OCI-LY1 (cell line): ENCODE measurements around the gene ALCAM.

Experiments
- H2AFZ ChIP-seq: fragments of 200-600 bp; sonication (generic), shearing (Covaris generic); 2 replicates; pipeline ENCODE4 v1.6.0; 2014; ENCODE audit warnings: antibody characterized with exemption, mild to moderate bottlenecking, low read length
- H3F3A ChIP-seq: fragments of 200-600 bp; sonication (generic), shearing (Covaris generic); 2 replicates; pipeline ENCODE4 v1.6.0; 2014; ENCODE audit warnings: mild to moderate bottlenecking, antibody characterized with exemption, low read length, moderate library complexity; ENCODE audit not compliant: insufficient read depth
- H3K27ac ChIP-seq: fragments of 200-600 bp; sonication (generic); 2 replicates; pipeline ENCODE4 v1.5.1; 2014; ENCODE audit warnings: low read length, mixed run types, mild to moderate bottlenecking, low read depth; ENCODE audit not compliant: poor library complexity, severe bottlenecking
- H3K27me3 ChIP-seq: fragments of 200-600 bp; sonication (generic); 2 replicates; pipeline ENCODE4 v1.6.0; 2014; ENCODE audit warnings: antibody characterized with exemption, mild to moderate bottlenecking, low read length, moderate library complexity; ENCODE audit not compliant: insufficient read depth
- H3K36me3 ChIP-seq: fragments of 200-600 bp; sonication (generic); 2 replicates; pipeline ENCODE4 v1.6.1; 2014; ENCODE audit warnings: mild to moderate bottlenecking, antibody characterized with exemption, low read length, moderate library complexity, mixed read lengths; ENCODE audit not compliant: insufficient read depth
- H3K4me1 ChIP-seq: fragments of 200-600 bp; sonication (generic); 2 replicates; pipeline ENCODE4 v1.5.1; 2014; ENCODE audit warnings: mild to moderate bottlenecking, low read length, moderate library complexity; ENCODE audit not compliant: insufficient read depth, severe bottlenecking
- H3K4me2 ChIP-seq: fragments of 200-600 bp; sonication (generic), shearing (Covaris generic); 2 replicates; pipeline ENCODE4 v1.6.1; 2014; ENCODE audit warnings: low read length
- H3K4me3 ChIP-seq: fragments of 200-600 bp; sonication (generic); 2 replicates; pipeline ENCODE4 v1.5.1; 2014; ENCODE audit warnings: low read length, low read depth, mild to moderate bottlenecking, mixed read lengths; ENCODE audit not compliant: poor library complexity, severe bottlenecking
- H3K79me2 ChIP-seq: fragments of 200-600 bp; shearing (Covaris generic); 2 replicates; pipeline ENCODE4 v1.6.1; 2016; ENCODE audit warnings: mixed run types, low read length, mixed read lengths; ENCODE audit not compliant: insufficient read depth
- H3K9ac ChIP-seq: fragments of 200-600 bp; sonication (generic), shearing (Covaris generic); 2 replicates; pipeline ENCODE4 v1.6.1; 2014; ENCODE audit warnings: mild to moderate bottlenecking, low read length, mixed read lengths
- H3K9me2 ChIP-seq: fragments of 200-600 bp; sonication (generic), shearing (Covaris generic); 2 replicates; pipeline ENCODE4 v1.6.1; 2014; ENCODE audit warnings: low read depth, mild to moderate bottlenecking, low read length, mixed read lengths
- H3K9me3 ChIP-seq: fragments of 200-600 bp; shearing (Covaris generic); 2 replicates; pipeline ENCODE4 v1.6.1; 2014; ENCODE audit warnings: low read length, mixed read lengths
- H4K20me1 ChIP-seq: fragments of 200-600 bp; sonication (generic), shearing (Covaris generic); 2 replicates; pipeline ENCODE4 v1.6.0; 2016; ENCODE audit warnings: mild to moderate bottlenecking, low read length; ENCODE audit not compliant: insufficient read depth
- EZH2 ChIP-seq: fragments of 200-600 bp; sonication (generic), shearing (Covaris generic); IDR thresholded peaks from 2 replicates; pipeline ENCODE4 v1.8.0; 2017; ENCODE audit warnings: borderline replicate concordance, mixed run types, mild to moderate bottlenecking, antibody characterized with exemption, low read length, moderate library complexity, mixed read lengths
- TF ChIP-seq, protein P1 (sequence below): fragments of 200-600 bp; sonication (generic), shearing (Covaris generic); IDR thresholded peaks from 2 replicates; pipeline ENCODE4 v1.5.1; 2017; ENCODE audit warnings: mild to moderate bottlenecking, antibody characterized with exemption, low read length, moderate library complexity, mixed read lengths

ALCAM gene

GRCh38 chr3:105409364-105409763, 42.7 kb downstream of the ALCAM start:
- no peak overlapping the region for H2AFZ ChIP-seq
- no peak overlapping the region for H3K27ac ChIP-seq
- H3F3A ChIP-seq: no peaks in the 10 kb centered on the region
- TF ChIP-seq EZH2: no peak
- TF ChIP-seq, protein P1, sequence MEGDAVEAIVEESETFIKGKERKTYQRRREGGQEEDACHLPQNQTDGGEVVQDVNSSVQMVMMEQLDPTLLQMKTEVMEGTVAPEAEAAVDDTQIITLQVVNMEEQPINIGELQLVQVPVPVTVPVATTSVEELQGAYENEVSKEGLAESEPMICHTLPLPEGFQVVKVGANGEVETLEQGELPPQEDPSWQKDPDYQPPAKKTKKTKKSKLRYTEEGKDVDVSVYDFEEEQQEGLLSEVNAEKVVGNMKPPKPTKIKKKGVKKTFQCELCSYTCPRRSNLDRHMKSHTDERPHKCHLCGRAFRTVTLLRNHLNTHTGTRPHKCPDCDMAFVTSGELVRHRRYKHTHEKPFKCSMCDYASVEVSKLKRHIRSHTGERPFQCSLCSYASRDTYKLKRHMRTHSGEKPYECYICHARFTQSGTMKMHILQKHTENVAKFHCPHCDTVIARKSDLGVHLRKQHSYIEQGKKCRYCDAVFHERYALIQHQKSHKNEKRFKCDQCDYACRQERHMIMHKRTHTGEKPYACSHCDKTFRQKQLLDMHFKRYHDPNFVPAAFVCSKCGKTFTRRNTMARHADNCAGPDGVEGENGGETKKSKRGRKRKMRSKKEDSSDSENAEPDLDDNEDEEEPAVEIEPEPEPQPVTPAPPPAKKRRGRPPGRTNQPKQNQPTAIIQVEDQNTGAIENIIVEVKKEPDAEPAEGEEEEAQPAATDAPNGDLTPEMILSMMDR: no peak
- no peaks in the 10 kb centered on the region for H3K79me2 ChIP-seq
- H3K9me3 ChIP-seq: no peaks in the 10 kb centered on the region
- no peaks in the 10 kb centered on the region for H3K36me3 ChIP-seq
- no peaks in the 10 kb centered on the region for H4K20me1 ChIP-seq
- no peak overlapping the region for H3K9ac ChIP-seq
- no peaks in the 10 kb centered on the region for H3K27me3 ChIP-seq
- no peaks in the 10 kb centered on the region for H3K4me1 ChIP-seq
- H3K4me2 ChIP-seq: no peak overlapping the region
- H3K9me2 ChIP-seq: no peaks in the 10 kb centered on the region
- no peak overlapping the region for H3K4me3 ChIP-seq

DNA sequence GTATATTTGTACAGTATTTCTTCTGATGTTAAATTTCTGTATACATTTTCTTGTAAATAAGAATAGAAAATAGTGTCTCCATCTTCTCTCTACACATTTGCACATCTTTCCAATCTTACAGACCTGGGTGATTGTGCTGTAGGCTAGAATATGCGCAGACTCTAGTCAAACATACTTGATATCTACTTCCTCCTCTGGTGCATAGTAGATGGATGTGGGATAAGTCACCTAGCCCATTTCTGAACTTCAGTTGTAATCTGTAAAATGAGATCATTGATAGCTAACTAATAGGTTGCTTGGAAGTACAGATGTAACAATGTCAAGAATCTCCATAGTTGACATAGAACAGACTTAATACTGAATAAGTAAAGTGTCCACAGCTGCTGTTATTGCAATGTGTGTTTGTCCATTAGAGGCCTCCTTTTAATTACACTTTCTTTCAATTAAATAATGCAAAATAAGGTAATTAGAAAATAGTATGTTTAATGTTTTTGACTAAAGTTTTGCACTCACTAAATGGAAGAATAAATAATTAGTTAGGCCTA, 46.7 kb downstream of the ALCAM start:
- no peaks in the 10 kb centered on the region for H3F3A ChIP-seq
- no peaks in the 10 kb centered on the region for H4K20me1 ChIP-seq
- no peaks in the 10 kb centered on the region for H3K36me3 ChIP-seq
- H3K27ac ChIP-seq: no peak overlapping the region
- H3K9ac ChIP-seq: no peak overlapping the region
- TF ChIP-seq, protein P1: no peak
- no peak for TF ChIP-seq EZH2
- H2AFZ ChIP-seq: no peak overlapping the region
- H3K9me2 ChIP-seq: no peaks in the 10 kb centered on the region
- H3K27me3 ChIP-seq: no peaks in the 10 kb centered on the region
- H3K4me1 ChIP-seq: peaks cover 6% of the 10 kb centered on the region
- H3K79me2 ChIP-seq: no peaks in the 10 kb centered on the region; the same call in 1 of the 2 replicates
- no peak overlapping the region for H3K4me2 ChIP-seq
- no peak overlapping the region for H3K4me3 ChIP-seq
- H3K9me3 ChIP-seq: no peaks in the 10 kb centered on the region

- Histone ChIP-seq H3K4me2 (no peak overlapping the region), H3K79me2 (no peaks in the 10 kb centered on the region; the same call in 1 of the 2 replicates), H3K9ac (no peak overlapping the region), H3K4me3 (no peak overlapping the region), H4K20me1 (no peaks in the 10 kb centered on the region), H3F3A (no peaks in the 10 kb centered on the region), H3K9me2 (no peaks in the 10 kb centered on the region), H3K27ac (no peak overlapping the region), H3K27me3 (no peaks in the 10 kb centered on the region), H3K36me3 (no peaks in the 10 kb centered on the region), H2AFZ (no peak overlapping the region), H3K9me3 (no peaks in the 10 kb centered on the region), H3K4me1 (peaks cover 6% of the 10 kb centered on the region)
- TF ChIP-seq, protein P1: no peak
- no peak for TF ChIP-seq EZH2
Measured at GRCh38 chr3:105414841-105415240, 48.1 kb downstream of the ALCAM start.
